Gastroesophageal sphincter (tissue), 4 donors: Measurements from ENCODE around the gene VSX2. TPM values are rescaled to one million over a fixed set of nuclear protein-coding genes. Genes with fewer than 3 reads are reported as not detected.

Experiments used
- ATAC-seq: fragments of 150-250 bp; one replicate; pipeline ENCODE4 v1.9.1; 2016; ENCODE audit warnings: mild to moderate bottlenecking, moderate library complexity
- H3K27ac ChIP-seq, 4 donors: fragments of 200-600 bp; sonication (generic) in 3 of 4; 1 replicate in 3 of 4; 2 replicates in 1 of 4; pipeline ENCODE4 v1.5.1; 2016 to 2019
- H3K27me3 ChIP-seq: fragments of 200-600 bp; sonication (generic); one replicate; pipeline ENCODE4 v1.5.1; 2019
- H3K36me3 ChIP-seq, 2 donors: fragments of 200-600 bp; sonication (generic); one replicate each; pipeline ENCODE4 v1.5.1; 2019; ENCODE audit warnings: control low read depth in 1 of 2
- H3K4me1 ChIP-seq, 3 donors: fragments of 200-600 bp; sonication (generic); 1 replicate in 2 of 3; 2 replicates in 1 of 3; pipeline ENCODE4 v1.5.1; 2016 to 2019; ENCODE audit warnings: control low read depth in 2 of 3
- H3K4me3 ChIP-seq, 2 donors: fragments of 200-600 bp; sonication (generic); one replicate each; pipeline ENCODE4 v1.5.1; 2019; ENCODE audit warnings: mild to moderate bottlenecking in 1 of 2, moderate library complexity in 1 of 2
- H3K9me3 ChIP-seq, 3 donors: fragments of 200-600 bp; sonication (generic); one replicate each; pipeline ENCODE4 v1.5.1; 2017 to 2019; ENCODE audit warnings: control low read depth in 2 of 3
- EP300 ChIP-seq: sonication (generic); formaldehyde crosslinking; IDR thresholded peaks from one replicate; pipeline ENCODE4 v1.6.1; 2017; ENCODE audit warnings: antibody characterized with exemption, mild to moderate bottlenecking
- POLR2A ChIP-seq, 2 donors: fragments of 450-650 bp; IDR thresholded peaks; one replicate each; pipeline ENCODE4 v1.6.1; 2017; ENCODE audit warnings: antibody characterized with exemption in 2 of 2, mild to moderate bottlenecking in 2 of 2, moderate library complexity in 1 of 2
- POLR2AphosphoS5 ChIP-seq: sonication (generic); formaldehyde crosslinking; IDR thresholded peaks from one replicate; pipeline ENCODE4 v1.6.1; 2017; ENCODE audit warnings: antibody characterized with exemption
- WGBS, 2 donors: methylation state at CpG; one replicate each; pipeline ENCODE4 v1.1.5; 2018; ENCODE audit warnings: low coverage in 1 of 2; 5-methylcytosine and 5-hydroxymethylcytosine counted together
- total RNA-seq, 4 donors: library from RNA; depleted of rRNA; stranded (reverse); fragments of >200 nt; gene quantifications; one replicate each; pipeline ENCODE4 v1.1.0, GENCODE V29; 2016
- TF ChIP-seq, protein P1 (sequence below), 4 experiments: fragments of 200-600 bp in 2 of 4; fragments of 450-650 bp in 2 of 4; sonication (generic) in 1 of 4; IDR thresholded peaks; one replicate each; pipeline ENCODE4 v1.5.1; 2017 to 2019; ENCODE audit warnings: antibody characterized with exemption in 4 of 4, mild to moderate bottlenecking in 2 of 4, moderate library complexity in 2 of 4

VSX2 gene
- total RNA-seq, 4 donors from 2014 or later: not detected

DNA sequence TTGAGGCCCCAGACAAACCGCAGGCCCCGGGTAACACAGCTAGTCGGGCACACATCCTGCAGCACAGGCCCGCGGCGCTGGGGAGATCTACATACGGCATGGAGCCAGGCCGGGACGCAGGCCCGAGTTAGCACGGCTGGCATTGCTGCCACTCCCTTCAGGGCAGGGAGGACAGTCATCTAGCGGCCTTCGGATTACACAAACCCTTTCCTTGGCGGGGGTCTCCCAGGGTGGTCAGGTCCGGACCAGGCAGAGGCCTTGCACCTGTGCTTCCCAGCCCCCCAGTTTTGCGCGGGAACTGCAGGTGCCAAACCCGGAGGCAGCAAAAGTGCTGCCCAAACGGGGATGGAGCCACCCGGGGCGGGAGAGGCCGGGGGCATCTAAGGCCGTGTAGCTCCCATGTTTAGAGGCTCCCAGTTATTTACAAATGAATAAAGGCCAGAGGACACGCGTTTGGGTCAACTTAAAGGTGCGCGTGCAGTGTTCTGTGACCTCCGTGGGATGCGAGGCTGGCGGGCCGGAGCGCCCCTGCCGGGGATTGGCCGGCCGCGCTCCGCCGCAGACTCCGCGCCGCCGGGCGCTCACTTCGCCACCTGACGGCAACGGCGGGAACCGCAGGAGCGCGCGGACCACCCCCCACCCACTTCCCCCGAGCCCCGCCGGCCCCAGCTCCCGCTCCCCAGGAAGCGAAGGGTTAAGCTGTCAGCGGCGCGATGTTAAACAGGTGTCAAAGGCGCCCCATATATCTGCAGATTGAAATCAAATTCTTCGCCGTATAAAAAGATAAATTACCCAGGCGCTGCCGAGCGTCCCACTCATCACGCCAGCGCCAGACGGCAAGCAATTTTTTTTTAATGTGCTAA is 18.1 kb downstream of the VSX2 start:
- WGBS, 2 donors: no CpG with 5 or more reads among the region's 68 CpGs
- H3K27ac ChIP-seq: peak overlapping the region in 1 of 4 donors; percentile 49
- peak; percentile 82 for ATAC-seq
- H3K4me3 ChIP-seq: peak overlapping the region; percentile 39 to 67
- peaks cover 0 to 19% (median 11%) of the 10 kb centered on the region in 3 donors for H3K4me1 ChIP-seq
- peaks cover 35% of the 10 kb centered on the region for H3K27me3 ChIP-seq
- H3K36me3 ChIP-seq: no peaks in the 10 kb centered on the region
- TF ChIP-seq, protein P1, sequence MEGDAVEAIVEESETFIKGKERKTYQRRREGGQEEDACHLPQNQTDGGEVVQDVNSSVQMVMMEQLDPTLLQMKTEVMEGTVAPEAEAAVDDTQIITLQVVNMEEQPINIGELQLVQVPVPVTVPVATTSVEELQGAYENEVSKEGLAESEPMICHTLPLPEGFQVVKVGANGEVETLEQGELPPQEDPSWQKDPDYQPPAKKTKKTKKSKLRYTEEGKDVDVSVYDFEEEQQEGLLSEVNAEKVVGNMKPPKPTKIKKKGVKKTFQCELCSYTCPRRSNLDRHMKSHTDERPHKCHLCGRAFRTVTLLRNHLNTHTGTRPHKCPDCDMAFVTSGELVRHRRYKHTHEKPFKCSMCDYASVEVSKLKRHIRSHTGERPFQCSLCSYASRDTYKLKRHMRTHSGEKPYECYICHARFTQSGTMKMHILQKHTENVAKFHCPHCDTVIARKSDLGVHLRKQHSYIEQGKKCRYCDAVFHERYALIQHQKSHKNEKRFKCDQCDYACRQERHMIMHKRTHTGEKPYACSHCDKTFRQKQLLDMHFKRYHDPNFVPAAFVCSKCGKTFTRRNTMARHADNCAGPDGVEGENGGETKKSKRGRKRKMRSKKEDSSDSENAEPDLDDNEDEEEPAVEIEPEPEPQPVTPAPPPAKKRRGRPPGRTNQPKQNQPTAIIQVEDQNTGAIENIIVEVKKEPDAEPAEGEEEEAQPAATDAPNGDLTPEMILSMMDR (IDR thresholded peaks at IDR 0.05): peak in 3 of 4 experiments; percentile 83 to 95 (median 86)
- TF ChIP-seq EP300: no peak
- no peaks in the 10 kb centered on the region for H3K9me3 ChIP-seq

DNA sequence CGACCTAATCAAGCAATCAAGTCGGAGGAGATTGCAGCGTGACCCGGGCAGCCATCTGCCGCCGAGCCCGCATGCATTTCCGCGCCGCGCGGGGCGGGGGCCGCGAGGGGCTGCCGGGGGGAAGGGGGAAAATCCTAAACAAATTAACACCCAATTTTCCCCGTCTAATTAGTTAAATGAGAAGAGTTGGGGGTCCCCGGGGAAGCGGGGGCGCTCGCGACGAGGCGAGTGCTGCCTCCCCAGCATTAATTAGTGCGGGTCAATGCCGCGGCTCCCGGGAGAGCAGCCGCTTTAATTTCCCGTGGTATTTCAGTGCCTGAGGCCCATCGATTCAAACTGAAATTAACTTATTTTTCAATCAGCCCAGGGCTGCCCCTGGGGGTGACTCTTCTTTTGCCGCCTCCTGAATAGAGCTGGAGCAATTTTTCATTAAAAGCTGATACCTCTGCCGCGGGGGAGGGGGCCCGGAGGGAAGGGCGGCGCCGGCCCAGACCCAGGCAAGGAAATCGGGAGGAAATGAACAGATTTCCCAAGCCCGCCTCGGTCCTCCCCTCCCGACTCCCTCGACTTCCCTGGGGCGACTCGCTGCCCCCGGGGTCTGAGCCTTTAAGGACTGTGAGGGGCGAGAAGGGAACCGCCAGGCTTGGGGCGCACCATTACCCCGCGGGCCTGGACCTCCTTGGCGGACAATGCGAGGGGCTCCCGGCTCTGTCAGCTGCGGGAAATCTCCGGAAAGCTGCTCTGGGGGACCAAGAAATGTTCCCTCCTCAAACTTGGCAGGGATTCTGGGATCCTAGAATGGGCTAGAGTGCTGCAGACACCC is 18.9 kb downstream of the VSX2 start:
- Histone ChIP-seq H3K4me3 (peak overlapping the region; percentile 39 to 67), H3K9me3 (no peaks in the 10 kb centered on the region), H3K36me3 (no peaks in the 10 kb centered on the region), H3K27ac (peak overlapping the region in 1 of 4 donors; percentile 49), H3K4me1 (peaks cover 0 to 19% (median 11%) of the 10 kb centered on the region in 3 donors), H3K27me3 (peaks cover 35% of the 10 kb centered on the region)
- no peak for TF ChIP-seq POLR2A (IDR thresholded peaks at IDR 0.05)
- TF ChIP-seq EP300: no peak
- TF ChIP-seq POLR2AphosphoS5: no peak
- TF ChIP-seq, protein P1 (IDR thresholded peaks at IDR 0.05): no peak
- no peak for ATAC-seq
- 1% methylated on average over 22 of the region's 56 CpGs; no CpG with 5 or more reads in 1 of the 2 donors for WGBS, 2 donors

DNA sequence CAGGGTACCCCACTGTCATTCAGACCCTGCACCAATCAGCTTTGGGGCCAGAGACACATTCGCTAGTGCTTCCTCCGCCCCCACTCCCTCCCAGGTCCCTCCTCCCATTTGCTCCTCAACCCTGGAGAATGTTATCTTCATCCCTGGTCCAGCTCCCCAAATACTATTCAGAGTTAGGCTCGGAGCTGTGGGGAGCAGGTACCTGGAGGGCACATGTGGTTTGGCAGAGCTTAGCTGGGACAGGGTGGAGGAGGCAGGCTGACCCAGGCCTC is 19.5 kb downstream of the VSX2 start:
- no peak for ATAC-seq
- Histone ChIP-seq H3K27ac (no peak overlapping the region), H3K9me3 (no peaks in the 10 kb centered on the region), H3K4me1 (peaks cover 0 to 19% (median 11%) of the 10 kb centered on the region in 3 donors), H3K36me3 (no peaks in the 10 kb centered on the region), H3K4me3 (peak overlapping the region in 1 of 2 donors; percentile 67), H3K27me3 (peaks cover 31% of the 10 kb centered on the region)
- WGBS, 2 donors: 50 to 60% methylated on average over 1 to 2 of the region's 3 CpGs
- TF ChIP-seq POLR2A (IDR thresholded peaks at IDR 0.05) (no peak), EP300 (no peak), POLR2AphosphoS5 (no peak)
- TF ChIP-seq, protein P1 (IDR thresholded peaks at IDR 0.05): no peak

DNA sequence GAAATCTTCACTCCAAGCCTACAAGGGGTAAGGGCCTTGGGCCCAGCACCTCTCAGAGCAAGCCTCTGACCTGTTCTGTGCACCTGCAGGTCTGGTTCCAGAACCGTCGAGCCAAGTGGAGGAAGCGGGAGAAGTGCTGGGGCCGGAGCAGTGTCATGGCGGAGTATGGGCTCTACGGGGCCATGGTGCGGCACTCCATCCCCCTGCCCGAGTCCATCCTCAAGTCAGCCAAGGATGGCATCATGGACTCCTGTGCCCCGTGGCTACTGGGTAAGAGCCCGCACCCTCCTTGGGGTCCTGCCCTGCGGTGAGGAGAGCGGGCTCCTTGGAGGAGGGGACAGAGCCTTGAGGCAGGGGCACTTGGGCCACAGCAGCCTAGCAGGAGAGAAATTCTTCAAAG is 20.3 kb downstream of the VSX2 start:
- ATAC-seq: no peak

More for the DNA sequence above, 20.3 kb downstream of the VSX2 start:
- H3K4me1 ChIP-seq: peaks cover 0 to 19% (median 11%) of the 10 kb centered on the region in 3 donors
- TF ChIP-seq POLR2A (IDR thresholded peaks at IDR 0.05): no peak
- TF ChIP-seq, protein P1 (IDR thresholded peaks at IDR 0.05): no peak
- H3K4me3 ChIP-seq: no peak overlapping the region
- no CpG with 5 or more reads among the region's 12 CpGs for WGBS, 2 donors
- no peaks in the 10 kb centered on the region for H3K36me3 ChIP-seq
- H3K27ac ChIP-seq: no peak overlapping the region
- peaks cover 25% of the 10 kb centered on the region for H3K27me3 ChIP-seq
- H3K9me3 ChIP-seq: no peaks in the 10 kb centered on the region
